GM08714 (cell line): Measurements from ENCODE around the gene ARL8A.
"Not testable (repeated sequence)": the region's sequence is repeated elsewhere in the genome, so short reads cannot be mapped to it uniquely, and the experiment has no call there.

Experiments
- H3K4me3 ChIP-seq: fragments of 200-500 bp; sonication (Bioruptor generic); 2 replicates; pipeline ENCODE4 v1.5.1; 2014; ENCODE audit warnings: mild to moderate bottlenecking, low read length, inconsistent platforms
- ZNF274 ChIP-seq: IDR thresholded peaks from 2 replicates; pipeline ENCODE4 v1.6.1; 2012; ENCODE audit warnings: mild to moderate bottlenecking, low read depth, low read length

Gene ARL8A

DNA sequence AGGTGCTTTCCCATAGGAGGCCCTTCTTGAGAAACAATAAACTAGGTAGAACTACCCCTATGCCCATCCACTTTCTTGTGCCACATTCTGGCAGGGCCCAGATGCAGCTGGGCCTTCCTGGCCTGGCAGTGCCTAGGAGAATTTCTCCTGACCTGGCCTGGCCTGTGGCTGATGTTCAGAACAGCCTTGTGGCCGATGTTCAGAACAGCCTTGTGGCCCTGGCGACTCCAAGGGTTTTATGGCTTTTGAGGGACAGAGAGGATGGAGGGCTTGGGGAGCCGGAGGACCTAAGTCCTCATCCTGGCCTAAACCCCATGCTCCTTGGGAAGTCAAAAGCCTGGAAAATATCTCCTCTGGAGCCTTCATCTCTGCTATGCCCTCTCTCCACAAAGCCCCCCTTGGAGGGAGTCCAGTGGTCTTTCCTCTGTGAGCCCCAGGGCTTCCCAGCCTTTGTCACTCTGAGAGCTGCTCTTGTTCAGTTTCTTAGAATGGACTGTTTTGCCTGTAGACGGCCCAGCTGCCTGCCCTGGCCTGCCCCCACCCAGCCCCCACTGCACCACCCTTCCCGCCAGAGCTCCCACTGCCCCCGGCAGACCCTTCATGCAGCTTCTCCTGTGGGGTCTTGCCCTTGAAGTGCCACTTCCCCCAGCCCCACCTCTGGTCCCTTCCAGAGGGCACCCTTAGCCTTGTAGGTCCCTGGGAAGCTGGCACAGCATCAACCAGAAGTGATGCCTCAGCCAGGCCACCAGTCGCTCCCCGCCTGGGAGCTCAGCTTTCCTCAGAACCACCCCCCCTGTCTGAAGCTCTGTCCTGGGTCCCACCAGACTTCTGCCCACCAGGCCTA lies 14.9 kb downstream of the ARL8A start:
- no peak overlapping the region for H3K4me3 ChIP-seq
- no peak for TF ChIP-seq ZNF274

DNA sequence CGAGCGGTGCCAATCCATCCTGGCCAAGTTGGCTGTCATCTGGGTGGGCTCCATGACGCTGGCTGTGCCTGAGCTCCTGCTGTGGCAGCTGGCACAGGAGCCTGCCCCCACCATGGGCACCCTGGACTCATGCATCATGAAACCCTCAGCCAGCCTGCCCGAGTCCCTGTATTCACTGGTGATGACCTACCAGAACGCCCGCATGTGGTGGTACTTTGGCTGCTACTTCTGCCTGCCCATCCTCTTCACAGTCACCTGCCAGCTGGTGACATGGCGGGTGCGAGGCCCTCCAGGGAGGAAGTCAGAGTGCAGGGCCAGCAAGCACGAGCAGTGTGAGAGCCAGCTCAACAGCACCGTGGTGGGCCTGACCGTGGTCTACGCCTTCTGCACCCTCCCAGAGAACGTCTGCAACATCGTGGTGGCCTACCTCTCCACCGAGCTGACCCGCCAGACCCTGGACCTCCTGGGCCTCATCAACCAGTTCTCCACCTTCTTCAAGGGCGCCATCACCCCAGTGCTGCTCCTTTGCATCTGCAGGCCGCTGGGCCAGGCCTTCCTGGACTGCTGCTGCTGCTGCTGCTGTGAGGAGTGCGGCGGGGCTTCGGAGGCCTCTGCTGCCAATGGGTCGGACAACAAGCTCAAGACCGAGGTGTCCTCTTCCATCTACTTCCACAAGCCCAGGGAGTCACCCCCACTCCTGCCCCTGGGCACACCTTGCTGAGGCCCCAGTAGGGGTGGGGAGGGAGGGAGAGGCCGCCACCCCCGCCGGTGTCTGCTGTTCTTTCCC lies 16.5 kb downstream of the ARL8A start:
- H3K4me3 ChIP-seq, result no peak overlapping the region
- no peak for TF ChIP-seq ZNF274

DNA sequence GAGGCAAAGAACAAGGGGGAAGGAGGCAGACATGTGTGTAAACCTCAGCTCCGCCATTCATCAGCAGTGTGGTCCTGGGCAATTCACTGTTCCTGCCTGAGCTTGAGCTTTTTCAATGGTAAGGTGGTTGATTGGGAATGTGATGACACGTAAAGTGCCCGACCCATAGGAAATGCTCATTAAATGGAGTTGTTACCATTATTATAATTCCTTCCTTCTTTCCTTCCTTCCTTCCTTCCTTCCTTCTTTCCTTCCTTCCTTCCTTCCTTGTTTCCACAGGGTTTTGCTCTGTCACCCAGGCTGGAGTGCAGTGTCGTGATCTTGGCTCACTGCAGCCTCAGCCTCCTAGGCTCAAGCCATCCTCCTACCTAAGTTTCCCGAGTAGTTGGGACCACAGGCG lies 17.5 kb downstream of the ARL8A start:
- TF ChIP-seq ZNF274, result no peak
- no peak overlapping the region for H3K4me3 ChIP-seq

DNA sequence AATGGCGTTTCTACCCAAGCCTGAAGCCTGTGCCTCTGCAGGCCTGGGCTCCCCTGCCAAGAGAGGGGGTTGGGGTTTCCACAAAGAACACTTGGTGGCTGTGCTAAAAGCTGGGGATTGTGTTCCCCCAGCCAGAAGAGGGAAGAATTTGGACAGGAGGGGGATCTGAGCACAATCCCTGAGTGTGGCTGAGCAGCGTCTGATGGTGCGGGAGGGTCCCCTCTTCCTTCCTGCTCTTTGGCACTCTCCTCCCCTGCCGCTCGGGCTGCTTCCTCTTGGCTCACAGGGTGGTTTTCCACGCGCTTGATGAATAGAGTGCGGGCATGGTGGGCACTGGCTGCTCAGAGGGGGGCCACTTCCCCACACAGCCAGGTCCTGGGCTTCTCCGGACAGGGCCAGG lies 18.1 kb downstream of the ARL8A start:
- no peak for TF ChIP-seq ZNF274
- no peak overlapping the region for H3K4me3 ChIP-seq

DNA sequence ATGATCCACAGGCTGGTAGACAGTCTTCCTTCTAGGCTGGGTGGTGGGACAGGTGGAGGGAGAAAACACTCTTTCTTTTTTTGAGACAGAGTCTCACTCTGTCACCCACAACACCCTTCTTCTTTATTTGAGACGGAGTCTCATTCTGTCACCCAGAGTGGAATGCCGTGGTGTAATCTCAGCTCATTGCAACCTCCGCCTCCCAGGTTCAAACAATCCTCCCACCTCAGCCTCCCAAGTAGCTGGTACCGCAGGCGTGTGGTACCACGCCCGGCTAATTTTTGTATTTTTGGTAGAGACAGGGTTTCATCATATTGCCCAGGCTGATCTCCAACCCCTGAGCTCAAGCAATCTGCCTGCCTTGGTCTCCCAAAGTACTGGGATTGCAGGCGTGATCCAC lies 18.9 kb downstream of the ARL8A start:
- TF ChIP-seq ZNF274, result no peak
- H3K4me3 ChIP-seq, result no peak overlapping the region

DNA sequence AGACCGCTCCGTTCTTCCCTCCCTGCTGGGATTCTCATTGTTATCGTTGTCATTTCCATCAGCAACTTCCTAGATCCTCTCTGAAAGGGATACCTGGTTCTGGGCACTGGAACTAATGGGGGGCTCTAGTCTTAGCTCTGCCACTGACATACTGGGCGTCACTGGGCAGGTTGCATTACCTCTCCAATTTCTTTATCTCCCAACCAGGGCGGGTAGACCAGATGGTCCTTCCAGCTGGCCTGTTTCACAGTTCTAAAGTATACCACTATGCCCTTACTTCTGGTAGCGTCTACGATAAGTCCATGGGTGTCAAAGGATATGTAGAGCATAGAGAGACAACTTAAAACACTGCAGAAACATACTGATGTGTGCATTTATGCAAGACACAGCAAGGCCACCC lies 20.4 kb downstream of the ARL8A start:
- TF ChIP-seq ZNF274, result no peak
- H3K4me3 ChIP-seq, result no peak overlapping the region

DNA sequence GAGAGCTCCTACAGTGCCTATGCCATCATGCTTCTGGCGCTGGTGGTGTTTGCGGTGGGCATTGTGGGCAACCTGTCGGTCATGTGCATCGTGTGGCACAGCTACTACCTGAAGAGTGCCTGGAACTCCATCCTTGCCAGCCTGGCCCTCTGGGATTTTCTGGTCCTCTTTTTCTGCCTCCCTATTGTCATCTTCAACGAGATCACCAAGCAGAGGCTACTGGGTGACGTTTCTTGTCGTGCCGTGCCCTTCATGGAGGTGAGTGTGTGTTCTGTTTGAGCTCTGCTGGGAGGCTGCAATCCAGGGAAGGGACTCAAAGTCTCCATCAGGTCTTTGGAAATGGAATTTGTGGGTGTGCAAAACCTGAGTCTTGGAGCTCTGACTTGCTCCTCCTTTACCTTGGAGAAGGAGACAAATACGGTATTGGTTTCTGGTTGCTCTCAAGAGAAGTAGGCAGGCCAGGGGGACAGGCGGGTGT lies 21.2 kb downstream of the ARL8A start:
- no peak for TF ChIP-seq ZNF274

DNA sequence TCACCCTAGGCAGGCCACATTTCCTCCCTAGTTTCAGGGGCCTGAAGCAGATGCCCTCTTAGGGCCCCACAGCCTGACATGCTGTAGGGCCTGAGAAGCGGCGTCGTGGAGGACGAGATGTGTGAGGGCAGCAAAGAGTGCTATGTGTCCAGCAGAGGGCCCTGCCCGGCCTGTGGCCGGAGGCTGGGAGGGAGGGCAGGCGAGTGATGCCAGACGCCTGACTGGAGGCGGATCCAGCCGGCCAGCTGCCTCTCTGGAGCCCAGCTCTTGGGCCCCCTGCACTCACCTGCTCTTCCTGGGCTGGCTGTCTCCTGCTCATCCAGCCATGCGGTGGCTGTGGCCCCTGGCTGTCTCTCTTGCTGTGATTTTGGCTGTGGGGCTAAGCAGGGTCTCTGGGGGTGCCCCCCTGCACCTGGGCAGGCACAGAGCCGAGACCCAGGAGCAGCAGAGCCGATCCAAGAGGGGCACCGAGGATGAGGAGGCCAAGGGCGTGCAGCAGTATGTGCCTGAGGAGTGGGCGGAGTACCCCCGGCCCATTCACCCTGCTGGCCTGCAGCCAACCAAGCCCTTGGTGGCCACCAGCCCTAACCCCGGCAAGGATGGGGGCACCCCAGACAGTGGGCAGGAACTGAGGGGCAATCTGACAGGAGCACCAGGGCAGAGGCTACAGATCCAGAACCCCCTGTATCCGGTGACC lies 21.8 kb downstream of the ARL8A start, which contains the start of gene GPR37L1:
Gene GPR37L1, plus strand, starts transcription at position 279 of the 697 bp plus-strand sequence. Its CDS starts 47 bp downstream, at position 326.
- no peak for TF ChIP-seq ZNF274

More for the DNA sequence above, 21.2 kb downstream of the ARL8A start:
- no peak overlapping the region for H3K4me3 ChIP-seq

DNA sequence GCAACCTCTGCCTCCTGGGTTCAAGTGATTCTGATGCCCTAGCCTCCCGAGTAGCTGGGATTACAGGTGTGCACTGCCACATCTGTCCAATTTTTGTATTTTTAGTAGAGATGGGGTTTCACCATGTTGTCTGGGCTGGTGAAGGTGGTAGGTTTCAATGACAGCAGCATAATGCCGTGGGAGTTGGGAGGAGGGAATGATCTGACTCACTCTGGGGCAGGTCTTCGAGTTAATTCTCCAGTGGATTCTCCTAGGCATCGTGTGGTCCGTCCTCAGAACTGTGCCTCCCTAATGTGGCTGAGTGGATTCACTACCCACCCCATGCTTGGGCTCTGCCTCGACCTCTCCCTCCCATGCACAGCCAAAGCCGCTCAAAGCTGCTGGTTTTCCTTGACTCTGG lies 23.5 kb downstream of the ARL8A start:
- no peak for TF ChIP-seq ZNF274

More for the DNA sequence above, 21.8 kb downstream of the ARL8A start, which contains the start of gene GPR37L1:
- H3K4me3 ChIP-seq, result no peak within 1 kb of the TSS

DNA sequence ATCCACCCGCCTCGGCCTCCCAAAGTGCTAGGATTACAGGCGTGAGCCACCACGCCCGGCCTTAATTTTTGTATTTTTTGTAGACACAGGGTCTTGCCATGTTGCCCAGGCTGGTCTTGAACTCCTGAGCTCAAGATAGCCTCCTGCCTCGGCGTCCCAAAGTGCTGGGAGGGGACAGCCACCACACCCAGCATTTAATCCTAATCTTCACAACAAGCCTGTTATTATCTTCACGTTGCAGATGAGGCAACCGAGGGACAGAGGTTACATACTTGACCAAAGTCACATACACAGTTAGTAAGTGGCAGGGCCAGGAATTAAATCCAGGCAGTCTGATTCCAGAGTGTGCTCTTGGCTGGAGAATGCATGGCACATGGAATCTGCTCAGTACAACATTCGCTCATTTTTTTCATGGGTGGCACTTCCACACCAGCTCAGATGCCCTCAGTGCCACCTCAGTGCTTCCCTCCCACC lies 26.6 kb downstream of the ARL8A start:
- no peak overlapping the region for H3K4me3 ChIP-seq
- no peak for TF ChIP-seq ZNF274

More for the DNA sequence above, 23.5 kb downstream of the ARL8A start:
- no peak overlapping the region for H3K4me3 ChIP-seq

DNA sequence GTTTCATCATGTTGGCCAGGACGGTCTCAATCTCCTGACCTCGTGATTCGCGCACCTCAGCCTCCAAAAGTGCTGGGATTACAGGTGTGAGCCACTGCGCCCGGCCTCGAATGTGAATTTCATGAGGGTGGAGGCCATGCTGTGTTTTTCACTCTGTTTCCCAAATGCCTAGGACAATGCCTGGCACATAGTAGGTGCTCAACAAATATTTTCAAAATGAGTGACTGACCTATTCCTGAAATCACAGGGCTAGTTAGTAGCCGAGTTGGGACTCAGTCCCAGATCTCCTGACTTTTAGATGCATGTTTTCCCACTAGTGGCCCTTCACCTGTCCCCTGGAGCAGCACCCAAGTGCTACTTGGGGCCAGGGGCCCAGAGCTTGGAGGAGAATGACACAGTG lies 28.2 kb downstream of the ARL8A start:
- no peak for TF ChIP-seq ZNF274
- no peak overlapping the region for H3K4me3 ChIP-seq

DNA sequence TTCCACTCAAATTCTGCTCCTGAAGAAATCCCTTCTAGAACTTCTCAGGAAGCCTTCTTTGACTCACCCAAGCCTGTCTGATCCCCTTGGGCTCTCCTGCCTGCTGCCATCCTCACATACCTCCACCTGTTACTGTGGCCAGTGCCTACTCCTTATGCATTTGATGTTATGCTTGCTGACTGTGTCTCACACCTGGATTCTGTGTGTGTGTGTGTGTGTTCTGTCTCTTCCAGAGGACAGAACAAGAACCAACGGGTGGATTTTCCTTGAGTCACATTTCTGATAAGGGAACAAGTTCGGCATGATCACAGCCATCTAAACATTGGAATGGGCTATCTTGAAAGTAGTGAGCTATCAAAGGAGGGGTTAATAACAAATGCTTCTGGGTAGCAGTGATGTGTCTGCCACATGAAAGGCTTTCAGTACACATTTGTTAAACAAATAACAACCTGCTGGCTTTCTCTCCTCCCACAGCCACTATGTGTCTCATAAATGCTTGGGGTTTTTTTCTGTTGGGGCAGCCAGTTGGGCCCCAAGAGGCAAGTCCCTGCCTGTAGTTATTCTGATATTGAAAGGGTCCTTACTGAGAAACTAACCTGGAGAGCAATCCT lies 30.7 kb downstream of the ARL8A start:
- H3K4me3 ChIP-seq, result no peak overlapping the region
- TF ChIP-seq ZNF274, result no peak

DNA sequence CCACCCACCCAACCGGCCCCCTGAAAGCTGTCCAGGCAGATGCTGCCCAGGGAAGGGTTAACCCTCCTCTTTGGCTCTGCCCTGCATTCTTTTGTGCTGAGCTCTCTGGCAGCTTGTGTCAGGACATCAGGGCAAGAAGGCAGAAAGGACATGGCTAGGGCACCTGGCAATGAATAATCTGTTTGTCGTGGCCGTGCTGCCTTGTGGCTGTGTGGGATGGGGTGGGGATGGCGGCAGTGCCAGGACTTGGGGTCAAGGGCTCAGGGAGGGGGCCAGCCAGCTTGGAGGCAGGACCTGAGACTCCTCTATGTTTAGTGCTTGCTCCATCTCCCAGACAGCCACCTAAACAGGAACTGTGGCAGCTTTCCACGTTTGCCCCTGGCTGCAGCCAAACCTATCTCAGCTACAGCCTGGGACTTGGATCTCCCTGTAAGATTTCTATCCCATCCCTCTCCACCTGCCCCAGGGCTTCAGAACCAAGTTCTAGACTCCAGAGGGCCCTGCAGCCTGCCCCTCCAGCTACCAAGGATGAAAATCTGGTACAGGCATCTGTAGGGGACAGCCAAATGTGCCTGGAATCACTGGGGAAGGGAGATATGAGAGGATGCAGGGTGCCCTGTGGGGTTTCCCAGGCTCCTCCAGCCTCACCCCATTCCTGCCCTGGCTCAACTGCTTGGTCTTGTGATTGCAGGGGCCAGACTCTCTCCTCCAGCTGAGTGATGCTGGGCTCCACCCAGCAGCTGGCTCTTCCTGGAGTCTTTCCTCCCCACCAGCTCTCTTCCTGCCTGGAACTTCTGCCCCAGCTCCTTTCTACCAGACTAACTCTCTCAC lies 31.5 kb downstream of the ARL8A start:
- H3K4me3 ChIP-seq, result no peak overlapping the region
- TF ChIP-seq ZNF274, result no peak

DNA sequence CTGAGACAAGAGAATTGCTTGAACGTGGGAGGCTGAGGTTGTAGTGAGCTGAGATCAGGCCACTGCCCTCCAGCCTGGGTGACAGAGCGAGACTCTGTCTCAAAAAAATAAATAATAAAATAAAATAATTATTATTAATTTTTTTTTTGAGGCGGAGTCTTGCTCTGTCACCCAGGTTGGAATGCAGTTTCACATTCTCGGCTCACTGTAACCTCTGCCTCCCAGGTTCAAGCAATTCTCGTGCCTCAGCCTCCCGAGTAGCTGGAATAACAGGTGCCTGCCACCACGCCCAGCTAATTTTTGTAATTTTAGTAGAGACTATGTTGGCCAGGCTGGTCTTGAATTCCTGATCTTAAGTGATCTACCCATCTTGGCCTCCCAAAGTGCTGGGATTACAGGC lies 32.9 kb downstream of the ARL8A start:
- not testable (repeated sequence) for H3K4me3 ChIP-seq
